ENCODE measurements around the gene BCAS3. TPM values are rescaled to one million over a fixed set of nuclear protein-coding genes. Genes with fewer than 3 reads are reported as not detected.

BCAS3 gene
- total RNA-seq, 2 experiments from 2014 or later, result 13.4 to 14.5 TPM

DNA sequence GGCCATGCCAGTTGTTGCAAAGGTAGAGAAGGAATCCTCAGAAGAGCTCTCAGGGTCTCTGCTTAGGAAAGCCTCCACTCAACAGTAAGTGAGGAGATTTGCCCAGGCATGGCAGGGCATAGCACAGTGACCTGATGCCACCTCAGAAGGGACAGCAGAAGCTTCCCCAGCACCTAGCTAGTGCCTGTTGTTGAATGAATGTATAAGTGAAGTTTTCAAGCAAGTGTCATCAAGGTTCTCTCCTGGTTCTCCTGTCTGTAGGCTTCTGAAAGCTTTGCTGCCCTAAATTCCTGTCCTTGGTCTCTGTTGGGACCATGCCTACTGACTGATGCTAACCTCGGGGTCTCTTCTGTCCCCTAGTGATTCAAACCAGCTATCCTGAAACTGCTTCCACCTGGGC is 607.1 kb downstream of the BCAS3 start:
- POLR2A ChIA-PET, result no interaction called here
- Histone ChIP-seq H3K4me2 (ENCODE audit: low read length) (no peak overlapping the region), H3K9me3 (ENCODE audit: low read length) (no peaks in the 10 kb centered on the region), H3K4me1 (ENCODE audit: insufficient read depth, low read length, poor library complexity, severe bottlenecking) (no peaks in the 10 kb centered on the region), H3K4me3 (ENCODE audit: low read depth, low read length, poor library complexity, severe bottlenecking) (no peak overlapping the region), H2AFZ (ENCODE audit: low read length) (no peak overlapping the region), H3K36me3 (ENCODE audit: insufficient read depth, low read length) (no peaks in the 10 kb centered on the region), H3K79me2 (ENCODE audit: insufficient read depth, low read depth, low read length) (no peaks in the 10 kb centered on the region), H3K9me2 (ENCODE audit: insufficient read depth, low read length) (no peaks in the 10 kb centered on the region), H3K27ac (ENCODE audit: low read depth, low read length, poor library complexity, severe bottlenecking) (no peak overlapping the region), H4K20me1 (ENCODE audit: insufficient read depth, low read length) (no peaks in the 10 kb centered on the region)
- intact Hi-C loops (cut with micrococcal nuclease; ENCODE audit: unreplicated experiment), result no loop called here
- TF ChIP-seq, protein P1, sequence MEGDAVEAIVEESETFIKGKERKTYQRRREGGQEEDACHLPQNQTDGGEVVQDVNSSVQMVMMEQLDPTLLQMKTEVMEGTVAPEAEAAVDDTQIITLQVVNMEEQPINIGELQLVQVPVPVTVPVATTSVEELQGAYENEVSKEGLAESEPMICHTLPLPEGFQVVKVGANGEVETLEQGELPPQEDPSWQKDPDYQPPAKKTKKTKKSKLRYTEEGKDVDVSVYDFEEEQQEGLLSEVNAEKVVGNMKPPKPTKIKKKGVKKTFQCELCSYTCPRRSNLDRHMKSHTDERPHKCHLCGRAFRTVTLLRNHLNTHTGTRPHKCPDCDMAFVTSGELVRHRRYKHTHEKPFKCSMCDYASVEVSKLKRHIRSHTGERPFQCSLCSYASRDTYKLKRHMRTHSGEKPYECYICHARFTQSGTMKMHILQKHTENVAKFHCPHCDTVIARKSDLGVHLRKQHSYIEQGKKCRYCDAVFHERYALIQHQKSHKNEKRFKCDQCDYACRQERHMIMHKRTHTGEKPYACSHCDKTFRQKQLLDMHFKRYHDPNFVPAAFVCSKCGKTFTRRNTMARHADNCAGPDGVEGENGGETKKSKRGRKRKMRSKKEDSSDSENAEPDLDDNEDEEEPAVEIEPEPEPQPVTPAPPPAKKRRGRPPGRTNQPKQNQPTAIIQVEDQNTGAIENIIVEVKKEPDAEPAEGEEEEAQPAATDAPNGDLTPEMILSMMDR (conservative IDR thresholded peaks at IDR 0.05; ENCODE audit: low read length), result no peak
- no peak for TF ChIP-seq EZH2phosphoT487 (IDR thresholded peaks at IDR 0.05; ENCODE audit: borderline replicate concordance, low read depth, low read length)
- CTCF ChIA-PET (ENCODE audit: unreplicated experiment), result no interaction called here
- DNase-seq (ENCODE audit: low spot score), result no peak
- BruUV-seq (replicated peaks), result no TSS peak

DNA sequence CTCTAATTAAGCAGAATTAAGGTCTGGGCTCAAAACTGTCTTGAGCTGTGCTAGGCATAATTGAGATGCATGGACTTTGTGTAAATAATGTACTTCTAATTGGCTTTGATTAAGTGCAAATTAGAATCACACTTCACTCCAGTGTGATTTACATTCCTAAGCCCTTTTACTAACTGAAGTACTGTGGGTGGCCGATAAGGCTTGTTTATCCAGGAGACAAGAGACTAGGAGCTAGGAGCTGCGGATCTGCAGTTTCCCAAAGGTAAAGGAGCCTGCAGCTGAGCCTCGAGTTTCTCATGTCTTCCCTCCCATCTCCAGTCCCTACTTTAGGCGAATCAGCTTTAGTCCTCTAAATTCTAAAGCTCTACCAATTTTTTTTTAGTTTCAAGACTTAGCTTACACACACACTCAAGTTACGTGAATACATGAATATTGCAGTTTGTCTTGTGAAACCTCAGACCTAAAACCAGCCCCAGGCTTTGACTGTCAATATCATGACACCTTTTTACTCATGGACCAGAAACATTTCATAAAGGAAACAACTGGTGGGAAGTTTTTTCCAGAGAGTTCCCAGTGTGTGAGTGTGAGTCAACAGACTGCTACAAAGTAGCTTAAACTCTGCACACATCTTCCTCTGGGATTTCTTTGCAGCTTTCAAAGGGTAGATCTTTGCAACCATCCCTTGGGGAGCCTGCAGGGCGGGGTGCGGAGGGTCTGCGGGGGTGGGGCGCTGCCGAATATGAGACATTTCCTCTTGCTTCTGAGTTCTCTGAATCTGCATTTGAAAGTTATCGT is 608.1 kb downstream of the BCAS3 start:
- no TSS peak for BruUV-seq (replicated peaks)
- Histone ChIP-seq H3K27ac (ENCODE audit: low read depth, low read length, poor library complexity, severe bottlenecking) (no peak overlapping the region), H3K9me3 (ENCODE audit: low read length) (no peaks in the 10 kb centered on the region), H3K36me3 (ENCODE audit: insufficient read depth, low read length) (no peaks in the 10 kb centered on the region), H3K9me2 (ENCODE audit: insufficient read depth, low read length) (no peaks in the 10 kb centered on the region), H3K4me3 (ENCODE audit: low read depth, low read length, poor library complexity, severe bottlenecking) (no peak overlapping the region), H3K4me2 (ENCODE audit: low read length) (no peak overlapping the region), H3K4me1 (ENCODE audit: insufficient read depth, low read length, poor library complexity, severe bottlenecking) (no peaks in the 10 kb centered on the region), H3K79me2 (ENCODE audit: insufficient read depth, low read depth, low read length) (no peaks in the 10 kb centered on the region), H2AFZ (ENCODE audit: low read length) (no peak overlapping the region), H4K20me1 (ENCODE audit: insufficient read depth, low read length) (no peaks in the 10 kb centered on the region)
- ChIA-PET CTCF (ENCODE audit: unreplicated experiment) (no interaction called here), POLR2A (interaction anchor here (0.5 to 0.7 kb wide), 3 partner anchors 500 to 894 kb away, joined by 3 to 5 read pairs (median 4); partner anchors contain the start of gene USP32)
- no peak for DNase-seq (ENCODE audit: low spot score)
- intact Hi-C loops (cut with micrococcal nuclease; ENCODE audit: unreplicated experiment), result no loop called here
- TF ChIP-seq, protein P1 (conservative IDR thresholded peaks at IDR 0.05; ENCODE audit: low read length), result no peak
- TF ChIP-seq EZH2phosphoT487 (IDR thresholded peaks at IDR 0.05; ENCODE audit: borderline replicate concordance, low read depth, low read length), result no peak

GRCh38 chr17:61286449-61286848 is 608.8 kb downstream of the BCAS3 start:
- TF ChIP-seq, protein P1 (conservative IDR thresholded peaks at IDR 0.05; ENCODE audit: low read length), result no peak
- no peak for TF ChIP-seq EZH2phosphoT487 (IDR thresholded peaks at IDR 0.05; ENCODE audit: borderline replicate concordance, low read depth, low read length)
- no TSS peak for BruUV-seq (replicated peaks)

More at GRCh38 chr17:61286449-61286848, 608.8 kb downstream of the BCAS3 start:
- POLR2A ChIA-PET, result interaction anchor here (0.7 kb wide), 1 partner anchor 895 kb away, joined by 4 read pairs; the partner anchor contains the start of gene USP32
- H3K9me2 ChIP-seq (ENCODE audit: insufficient read depth, low read length), result no peaks in the 10 kb centered on the region
- intact Hi-C loops (cut with micrococcal nuclease; ENCODE audit: unreplicated experiment), result no loop called here
- no peaks in the 10 kb centered on the region for H3K4me1 ChIP-seq (ENCODE audit: insufficient read depth, low read length, poor library complexity, severe bottlenecking)
- no peak overlapping the region for H3K27ac ChIP-seq (ENCODE audit: low read depth, low read length, poor library complexity, severe bottlenecking)
- no peak overlapping the region for H2AFZ ChIP-seq (ENCODE audit: low read length)
- no peak overlapping the region for H3K4me3 ChIP-seq (ENCODE audit: low read depth, low read length, poor library complexity, severe bottlenecking)
- no peaks in the 10 kb centered on the region for H4K20me1 ChIP-seq (ENCODE audit: insufficient read depth, low read length)
- no peaks in the 10 kb centered on the region for H3K9me3 ChIP-seq (ENCODE audit: low read length)
- no peaks in the 10 kb centered on the region for H3K36me3 ChIP-seq (ENCODE audit: insufficient read depth, low read length)
- CTCF ChIA-PET (ENCODE audit: unreplicated experiment), result no interaction called here
- no peak for DNase-seq (ENCODE audit: low spot score)
- H3K79me2 ChIP-seq (ENCODE audit: insufficient read depth, low read depth, low read length), result no peaks in the 10 kb centered on the region
- H3K4me2 ChIP-seq (ENCODE audit: low read length), result no peak overlapping the region
